Neural crest cell (in vitro differentiated cells): ENCODE data around the gene CSMD2. TPM values are rescaled to one million over a fixed set of nuclear protein-coding genes. Genes with fewer than 3 reads are reported as not detected.

Experiments used
- DNase-seq: peaks from one replicate; pipeline ENCODE4 v3.0.0; 2021; ENCODE audit warnings: low read depth, mixed read lengths, low spot score
- H3K27ac Mint-ChIP-seq: one replicate; pipeline ENCODE4 v1.8.0; 2021; ENCODE audit warnings: mild to moderate bottlenecking, mixed read lengths; ENCODE audit not compliant: unreplicated experiment
- H3K27me3 Mint-ChIP-seq: 2 replicates; pipeline ENCODE4 v1.8.0; 2021; ENCODE audit warnings: low read depth, mild to moderate bottlenecking, mixed read lengths
- H3K36me3 Mint-ChIP-seq: 2 replicates; pipeline ENCODE4 v1.8.0; 2021; ENCODE audit warnings: low read depth, mild to moderate bottlenecking, mixed read lengths
- H3K4me1 Mint-ChIP-seq: 2 replicates; pipeline ENCODE4 v1.8.0; 2021; ENCODE audit warnings: mixed read lengths
- H3K4me3 Mint-ChIP-seq: one replicate; pipeline ENCODE4 v1.8.0; 2021; ENCODE audit warnings: mild to moderate bottlenecking, mixed read lengths
- H3K9me3 Mint-ChIP-seq: 2 replicates; pipeline ENCODE4 v1.8.0; 2021; ENCODE audit warnings: mixed read lengths
- total RNA-seq: library from RNA; stranded (reverse); gene quantifications from 2 replicates; pipeline ENCODE4 v1.2.1, GENCODE V29; 2021
- TF ChIP-seq, protein P1 (sequence below): fragments of 200-600 bp; sonication (generic); conservative IDR thresholded peaks from 2 replicates; pipeline ENCODE4 v1.5.0; 2021; ENCODE audit warnings: antibody characterized with exemption, mild to moderate bottlenecking

CSMD2 gene
- total RNA-seq, 1 donor from 2014 or later: 0.40 TPM

GRCh38 chr1:33563699-33564098 is 601.3 kb downstream of the CSMD2 start:
- Mint-ChIP-seq H3K4me1 (no peaks in the 10 kb centered on the region), H3K36me3 (no peaks in the 10 kb centered on the region), H3K27ac (no peak overlapping the region), H3K4me3 (no peak overlapping the region), H3K9me3 (peaks cover 2% of the 10 kb centered on the region), H3K27me3 (peaks cover 7% of the 10 kb centered on the region)
- TF ChIP-seq, protein P1, sequence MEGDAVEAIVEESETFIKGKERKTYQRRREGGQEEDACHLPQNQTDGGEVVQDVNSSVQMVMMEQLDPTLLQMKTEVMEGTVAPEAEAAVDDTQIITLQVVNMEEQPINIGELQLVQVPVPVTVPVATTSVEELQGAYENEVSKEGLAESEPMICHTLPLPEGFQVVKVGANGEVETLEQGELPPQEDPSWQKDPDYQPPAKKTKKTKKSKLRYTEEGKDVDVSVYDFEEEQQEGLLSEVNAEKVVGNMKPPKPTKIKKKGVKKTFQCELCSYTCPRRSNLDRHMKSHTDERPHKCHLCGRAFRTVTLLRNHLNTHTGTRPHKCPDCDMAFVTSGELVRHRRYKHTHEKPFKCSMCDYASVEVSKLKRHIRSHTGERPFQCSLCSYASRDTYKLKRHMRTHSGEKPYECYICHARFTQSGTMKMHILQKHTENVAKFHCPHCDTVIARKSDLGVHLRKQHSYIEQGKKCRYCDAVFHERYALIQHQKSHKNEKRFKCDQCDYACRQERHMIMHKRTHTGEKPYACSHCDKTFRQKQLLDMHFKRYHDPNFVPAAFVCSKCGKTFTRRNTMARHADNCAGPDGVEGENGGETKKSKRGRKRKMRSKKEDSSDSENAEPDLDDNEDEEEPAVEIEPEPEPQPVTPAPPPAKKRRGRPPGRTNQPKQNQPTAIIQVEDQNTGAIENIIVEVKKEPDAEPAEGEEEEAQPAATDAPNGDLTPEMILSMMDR: no peak
- DNase-seq: no peak

GRCh38 chr1:33562563-33562962 is 602.5 kb downstream of the CSMD2 start:
- no peaks in the 10 kb centered on the region for H3K36me3 Mint-ChIP-seq
- H3K9me3 Mint-ChIP-seq: peaks cover 2% of the 10 kb centered on the region
- peaks cover 9% of the 10 kb centered on the region for H3K27me3 Mint-ChIP-seq
- TF ChIP-seq, protein P1: no peak
- no peak overlapping the region for H3K27ac Mint-ChIP-seq
- DNase-seq: no peak
- no peak overlapping the region for H3K4me3 Mint-ChIP-seq
- H3K4me1 Mint-ChIP-seq: no peaks in the 10 kb centered on the region

DNA sequence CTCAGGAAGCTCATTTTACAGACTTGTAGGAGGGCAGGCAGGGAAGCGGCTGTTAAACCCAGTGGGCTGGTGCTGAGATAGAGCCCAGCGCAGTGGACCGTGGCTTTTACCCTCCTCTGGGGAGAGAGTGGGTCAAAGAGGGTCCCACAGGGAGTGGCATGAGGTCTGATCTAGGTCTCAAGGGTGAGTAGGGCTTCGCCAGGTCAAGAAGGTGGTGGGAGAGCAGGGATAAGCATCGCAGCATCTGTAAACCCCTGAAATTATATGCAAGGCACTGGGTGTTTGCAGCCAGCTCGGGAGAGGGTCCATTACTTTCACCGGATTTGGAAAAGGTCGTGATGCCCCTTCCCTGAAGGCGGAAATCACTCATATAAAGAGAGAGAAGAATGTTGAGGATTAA is 603.5 kb downstream of the CSMD2 start:
- Mint-ChIP-seq H3K4me3 (no peak overlapping the region), H3K27me3 (peaks cover 9% of the 10 kb centered on the region), H3K4me1 (no peaks in the 10 kb centered on the region), H3K27ac (no peak overlapping the region), H3K36me3 (no peaks in the 10 kb centered on the region), H3K9me3 (peaks cover 2% of the 10 kb centered on the region)
- TF ChIP-seq, protein P1: no peak
- no peak for DNase-seq

GRCh38 chr1:33560680-33561079 is 604.4 kb downstream of the CSMD2 start:
- Mint-ChIP-seq H3K27ac (no peak overlapping the region), H3K9me3 (no peaks in the 10 kb centered on the region), H3K27me3 (peaks cover 9% of the 10 kb centered on the region), H3K4me1 (no peaks in the 10 kb centered on the region), H3K36me3 (no peaks in the 10 kb centered on the region), H3K4me3 (no peak overlapping the region)
- TF ChIP-seq, protein P1: no peak
- no peak for DNase-seq

GRCh38 chr1:33548721-33549120 is 616.3 kb downstream of the CSMD2 start:
- no peak for DNase-seq
- no peaks in the 10 kb centered on the region for H3K4me1 Mint-ChIP-seq
- no peak overlapping the region for H3K27ac Mint-ChIP-seq
- peaks cover 14% of the 10 kb centered on the region for H3K9me3 Mint-ChIP-seq
- peaks cover 7% of the 10 kb centered on the region for H3K27me3 Mint-ChIP-seq
- TF ChIP-seq, protein P1: no peak
- H3K36me3 Mint-ChIP-seq: peaks cover 3% of the 10 kb centered on the region
- H3K4me3 Mint-ChIP-seq: no peak overlapping the region

- Mint-ChIP-seq H3K4me3 (no peak overlapping the region), H3K27me3 (peaks cover 7% of the 10 kb centered on the region), H3K4me1 (no peaks in the 10 kb centered on the region), H3K27ac (no peak overlapping the region), H3K9me3 (peaks cover 15% of the 10 kb centered on the region), H3K36me3 (peaks cover under 1% of the 10 kb centered on the region)
- no peak for DNase-seq
- TF ChIP-seq, protein P1: no peak
Observed at GRCh38 chr1:33548319-33548718, 616.7 kb downstream of the CSMD2 start.
